Epidermal melanocyte (primary cell): ENCODE measurements around the gene ZBTB25.
A peak's percentile ranks its signal among the peaks of the same experiment; 100 is the strongest.
"Not testable (repeated sequence)": the region's sequence is repeated elsewhere in the genome, so short reads cannot be mapped to it uniquely, and the experiment has no call there.

Experiments used
- DNase-seq: peaks from one replicate; pipeline ENCODE4 v3.0.0; 2011; ENCODE audit warnings: low spot score; ENCODE audit not compliant: insufficient read length

Gene ZBTB25, protein sequence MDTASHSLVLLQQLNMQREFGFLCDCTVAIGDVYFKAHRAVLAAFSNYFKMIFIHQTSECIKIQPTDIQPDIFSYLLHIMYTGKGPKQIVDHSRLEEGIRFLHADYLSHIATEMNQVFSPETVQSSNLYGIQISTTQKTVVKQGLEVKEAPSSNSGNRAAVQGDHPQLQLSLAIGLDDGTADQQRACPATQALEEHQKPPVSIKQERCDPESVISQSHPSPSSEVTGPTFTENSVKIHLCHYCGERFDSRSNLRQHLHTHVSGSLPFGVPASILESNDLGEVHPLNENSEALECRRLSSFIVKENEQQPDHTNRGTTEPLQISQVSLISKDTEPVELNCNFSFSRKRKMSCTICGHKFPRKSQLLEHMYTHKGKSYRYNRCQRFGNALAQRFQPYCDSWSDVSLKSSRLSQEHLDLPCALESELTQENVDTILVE

DNA sequence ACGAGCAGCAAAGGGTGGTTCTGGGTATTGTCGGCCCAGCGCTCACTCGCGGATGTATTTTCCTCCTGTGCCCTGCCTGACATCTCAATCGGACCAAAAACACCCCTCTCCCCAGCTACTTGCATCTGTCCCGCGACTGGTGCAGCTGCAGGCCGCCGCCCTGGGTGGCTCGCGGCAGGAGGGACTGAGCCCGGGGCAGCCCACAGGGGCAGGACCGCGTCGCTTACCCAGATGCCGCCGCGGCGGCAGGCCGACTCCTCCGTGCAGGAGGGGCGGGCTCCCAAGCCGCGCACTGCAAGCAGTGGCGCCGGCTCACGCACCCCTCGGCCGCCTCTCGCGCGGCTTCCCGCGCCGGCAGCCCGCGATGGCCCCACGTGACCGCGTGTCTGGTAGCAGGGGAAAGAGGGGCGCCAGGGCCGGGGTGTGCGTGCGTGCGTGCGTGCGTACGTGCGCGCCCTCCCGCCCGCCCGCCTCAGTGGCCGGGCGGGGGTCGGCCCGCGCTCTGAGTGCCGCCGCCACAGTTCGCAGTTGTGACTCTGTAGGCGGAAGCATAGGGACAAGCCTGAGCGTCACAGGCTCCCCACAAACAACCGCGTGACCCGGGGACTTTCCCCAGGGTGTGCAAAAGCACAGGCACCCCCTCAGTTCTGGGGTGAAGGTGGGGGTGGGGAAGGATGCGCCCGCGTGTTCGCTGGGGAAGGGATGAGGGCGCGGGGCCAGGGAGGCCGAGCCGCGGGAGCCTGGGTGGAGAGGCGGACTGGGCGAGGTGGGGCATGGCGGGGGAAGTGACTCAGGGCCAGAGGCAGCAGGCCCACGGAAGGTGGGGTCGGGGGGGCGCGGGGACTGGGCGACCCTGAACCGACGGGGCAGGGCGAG, at the start of gene ZBTB25:
TSS of gene ZBTB25 (minus strand) at position 405 of the 876 bp plus-strand sequence. CDS start 13,305 bp downstream, outside the sequence.
- peak; percentile 49 for DNase-seq

DNA sequence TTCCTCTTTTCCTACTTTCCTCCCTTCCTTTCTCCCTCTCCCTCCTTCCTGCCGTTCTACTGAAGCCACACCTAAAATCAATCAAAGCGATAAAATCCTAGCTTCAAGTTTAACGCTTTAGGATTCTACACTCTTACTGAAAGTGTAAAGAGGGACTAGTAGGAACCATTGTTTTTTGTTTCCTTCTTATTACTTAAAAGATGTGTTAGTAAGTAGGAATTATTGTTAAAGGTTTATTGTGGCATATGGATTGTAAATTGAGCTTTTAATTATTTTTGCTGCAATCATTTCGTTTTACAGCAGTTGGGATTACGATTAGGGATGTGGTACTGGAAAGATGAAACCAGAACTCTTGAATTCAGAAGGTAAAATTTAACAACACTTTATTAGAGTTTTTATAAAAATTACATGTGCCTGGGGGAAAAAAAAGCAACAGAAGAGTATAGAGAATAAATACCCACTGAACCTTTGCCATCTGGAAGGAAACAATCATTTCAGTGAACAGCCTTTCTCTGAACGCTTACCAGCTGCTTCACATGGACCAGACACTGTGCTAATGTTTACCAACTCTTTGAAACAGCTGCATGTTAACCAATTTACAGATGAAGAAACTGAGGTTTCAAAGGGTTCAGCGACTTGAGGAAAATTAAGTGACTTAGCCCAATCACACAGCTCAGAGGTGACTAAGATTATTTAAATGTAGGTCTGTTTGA, 47.1 kb upstream of the ZBTB25 start:
- no peak for DNase-seq

DNA sequence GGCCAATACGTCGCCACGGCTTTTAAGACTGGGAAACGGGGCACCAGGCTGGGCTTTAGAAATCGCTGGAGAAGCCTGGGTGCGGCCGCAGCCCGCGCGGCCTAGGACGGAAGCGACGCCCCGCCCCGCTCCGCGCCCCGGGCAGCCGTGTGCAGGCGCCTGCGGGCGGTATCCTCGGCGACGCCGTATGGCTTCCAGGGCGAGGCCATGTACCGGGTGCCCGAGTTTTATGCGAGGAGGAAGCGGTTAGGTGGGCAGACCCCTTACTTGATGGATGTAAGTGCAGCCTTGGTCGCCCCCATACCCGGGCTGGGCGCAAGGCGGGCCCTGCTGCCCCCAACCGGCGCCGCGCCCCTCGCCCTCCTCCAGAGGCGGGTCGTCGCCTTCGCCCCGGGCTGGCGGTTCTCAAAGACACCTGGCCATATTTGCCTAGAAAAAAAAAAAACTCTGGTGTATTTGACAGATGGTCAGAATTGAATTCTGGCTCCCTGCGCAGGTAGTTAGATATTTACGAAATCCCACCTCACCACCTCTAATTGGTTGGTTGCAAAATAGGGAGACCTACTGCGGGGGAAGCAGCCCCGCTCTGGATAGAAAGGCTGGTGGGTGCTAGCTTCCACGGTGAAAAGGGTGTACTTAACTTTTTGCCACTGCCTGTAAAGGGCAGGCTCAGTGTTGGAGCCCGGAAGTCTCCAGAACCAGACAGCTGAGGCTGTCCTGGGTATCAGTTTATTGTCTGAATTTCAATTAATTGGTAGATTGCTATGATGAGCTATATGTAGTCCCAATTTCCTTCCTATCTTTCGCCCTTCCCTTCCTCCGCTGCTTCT, 46.4 kb upstream of the ZBTB25 start, which contains the start of gene PPP1R36:
TSS of gene PPP1R36 (plus strand) at position 171 of the 830 bp plus-strand sequence. CDS start at position 208, 37 bp downstream.
- DNase-seq = no peak

DNA sequence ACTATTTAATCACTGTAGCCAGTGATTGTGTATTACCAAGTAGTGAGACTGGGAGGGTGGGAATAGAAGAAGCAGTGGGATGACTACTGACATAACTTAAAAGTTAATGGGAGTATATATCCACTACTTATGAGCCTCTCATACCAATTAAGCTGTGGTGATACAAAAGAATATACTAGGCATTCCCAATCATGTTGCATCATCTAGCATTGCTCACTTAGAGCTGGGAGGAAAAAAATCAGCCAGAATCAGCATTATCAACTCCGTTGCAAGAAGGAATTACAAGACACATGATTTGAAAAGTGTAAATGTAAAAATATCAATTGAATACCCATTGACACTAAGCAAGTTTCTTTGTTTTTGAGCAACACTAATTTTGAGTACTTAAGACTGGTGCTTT, 45.4 kb upstream of the ZBTB25 start:
- DNase-seq = no peak

DNA sequence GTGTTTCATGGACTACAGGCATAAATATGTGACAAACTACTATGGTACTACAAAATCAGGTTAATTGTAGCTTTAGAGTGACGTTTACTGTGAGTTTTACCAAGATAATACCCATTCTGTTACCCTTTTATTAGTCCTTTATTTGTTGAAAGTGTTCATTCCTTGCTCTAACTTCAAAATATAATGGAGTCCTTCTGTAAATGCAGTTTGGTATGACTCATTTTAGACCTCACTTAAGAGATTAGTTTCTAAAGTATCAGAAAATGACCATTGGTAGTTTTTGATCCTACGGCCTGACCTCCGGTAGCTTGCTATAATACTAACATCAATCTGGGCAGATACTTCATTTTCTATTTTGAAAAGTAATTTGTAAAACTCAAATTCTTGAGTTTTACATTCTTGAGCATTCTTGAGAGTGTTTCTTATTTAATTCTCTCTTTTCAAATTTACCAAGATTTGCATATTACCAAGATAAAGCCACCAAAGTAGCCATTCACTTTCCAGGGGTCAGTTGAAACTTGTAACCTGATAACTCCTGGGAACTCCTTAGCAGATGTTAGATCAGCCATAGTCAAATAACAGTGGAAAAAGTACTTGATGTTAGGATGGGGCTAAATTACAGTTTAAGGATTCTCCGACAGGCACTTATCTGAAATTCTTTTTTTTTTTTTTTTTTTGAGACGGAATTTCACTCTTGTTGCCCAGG, 41.1 kb upstream of the ZBTB25 start:
- no peak for DNase-seq

DNA sequence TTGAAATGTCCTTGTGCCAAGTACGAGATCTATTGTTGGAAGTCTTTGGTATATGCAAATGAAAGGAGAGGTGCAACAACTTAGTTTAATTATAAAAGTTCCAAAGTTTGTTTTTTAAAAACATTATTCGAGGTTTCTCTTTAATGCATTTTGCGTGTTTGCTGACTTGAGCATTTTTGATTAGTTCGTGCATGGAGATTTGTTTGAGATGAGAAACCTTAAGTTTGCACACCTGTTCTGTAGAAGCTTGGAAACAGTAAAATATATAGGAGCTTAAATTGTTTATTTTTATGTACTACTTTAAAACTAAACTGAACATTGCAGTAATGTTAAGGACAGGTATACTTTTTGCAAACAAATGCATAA, 39.2 kb upstream of the ZBTB25 start:
- no peak for DNase-seq

DNA sequence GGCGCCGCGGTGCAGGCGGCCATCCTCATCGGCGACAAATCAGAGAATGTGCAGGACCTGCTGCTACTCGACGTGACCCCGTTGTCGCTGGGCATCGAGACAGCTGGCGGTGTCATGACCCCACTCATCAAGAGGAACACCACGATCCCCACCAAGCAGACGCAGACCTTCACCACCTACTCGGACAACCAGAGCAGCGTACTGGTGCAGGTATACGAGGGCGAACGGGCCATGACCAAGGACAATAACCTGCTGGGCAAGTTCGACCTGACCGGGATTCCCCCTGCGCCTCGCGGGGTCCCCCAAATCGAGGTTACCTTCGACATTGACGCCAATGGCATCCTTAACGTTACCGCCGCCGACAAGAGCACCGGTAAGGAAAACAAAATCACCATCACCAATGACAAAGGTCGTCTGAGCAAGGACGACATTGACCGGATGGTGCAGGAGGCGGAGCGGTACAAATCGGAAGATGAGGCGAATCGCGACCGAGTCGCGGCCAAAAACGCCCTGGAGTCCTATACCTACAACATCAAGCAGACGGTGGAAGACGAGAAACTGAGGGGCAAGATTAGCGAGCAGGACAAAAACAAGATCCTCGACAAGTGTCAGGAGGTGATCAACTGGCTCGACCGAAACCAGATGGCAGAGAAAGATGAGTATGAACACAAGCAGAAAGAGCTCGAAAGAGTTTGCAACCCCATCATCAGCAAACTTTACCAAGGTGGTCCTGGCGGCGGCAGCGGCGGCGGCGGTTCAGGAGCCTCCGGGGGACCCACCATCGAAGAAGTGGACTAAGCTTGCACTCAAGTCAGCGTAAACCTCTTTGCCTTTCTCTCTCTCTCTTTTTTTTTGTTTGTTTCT, 38.6 kb upstream of the ZBTB25 start:
- DNase-seq = no peak

DNA sequence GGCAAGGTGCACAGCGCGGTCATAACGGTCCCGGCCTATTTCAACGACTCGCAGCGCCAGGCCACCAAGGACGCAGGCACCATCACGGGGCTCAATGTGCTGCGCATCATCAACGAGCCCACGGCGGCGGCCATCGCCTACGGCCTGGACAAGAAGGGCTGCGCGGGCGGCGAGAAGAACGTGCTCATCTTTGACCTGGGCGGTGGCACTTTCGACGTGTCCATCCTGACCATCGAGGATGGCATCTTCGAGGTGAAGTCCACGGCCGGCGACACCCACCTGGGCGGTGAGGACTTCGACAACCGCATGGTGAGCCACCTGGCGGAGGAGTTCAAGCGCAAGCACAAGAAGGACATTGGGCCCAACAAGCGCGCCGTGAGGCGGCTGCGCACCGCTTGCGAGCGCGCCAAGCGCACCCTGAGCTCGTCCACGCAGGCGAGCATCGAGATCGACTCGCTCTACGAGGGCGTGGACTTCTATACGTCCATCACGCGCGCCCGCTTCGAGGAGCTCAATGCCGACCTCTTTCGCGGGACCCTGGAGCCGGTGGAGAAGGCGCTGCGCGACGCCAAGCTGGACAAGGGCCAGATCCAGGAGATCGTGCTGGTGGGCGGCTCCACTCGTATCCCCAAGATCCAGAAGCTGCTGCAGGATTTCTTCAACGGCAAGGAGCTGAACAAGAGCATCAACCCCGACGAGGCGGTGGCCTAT, 37.8 kb upstream of the ZBTB25 start:
- no peak for DNase-seq

DNA sequence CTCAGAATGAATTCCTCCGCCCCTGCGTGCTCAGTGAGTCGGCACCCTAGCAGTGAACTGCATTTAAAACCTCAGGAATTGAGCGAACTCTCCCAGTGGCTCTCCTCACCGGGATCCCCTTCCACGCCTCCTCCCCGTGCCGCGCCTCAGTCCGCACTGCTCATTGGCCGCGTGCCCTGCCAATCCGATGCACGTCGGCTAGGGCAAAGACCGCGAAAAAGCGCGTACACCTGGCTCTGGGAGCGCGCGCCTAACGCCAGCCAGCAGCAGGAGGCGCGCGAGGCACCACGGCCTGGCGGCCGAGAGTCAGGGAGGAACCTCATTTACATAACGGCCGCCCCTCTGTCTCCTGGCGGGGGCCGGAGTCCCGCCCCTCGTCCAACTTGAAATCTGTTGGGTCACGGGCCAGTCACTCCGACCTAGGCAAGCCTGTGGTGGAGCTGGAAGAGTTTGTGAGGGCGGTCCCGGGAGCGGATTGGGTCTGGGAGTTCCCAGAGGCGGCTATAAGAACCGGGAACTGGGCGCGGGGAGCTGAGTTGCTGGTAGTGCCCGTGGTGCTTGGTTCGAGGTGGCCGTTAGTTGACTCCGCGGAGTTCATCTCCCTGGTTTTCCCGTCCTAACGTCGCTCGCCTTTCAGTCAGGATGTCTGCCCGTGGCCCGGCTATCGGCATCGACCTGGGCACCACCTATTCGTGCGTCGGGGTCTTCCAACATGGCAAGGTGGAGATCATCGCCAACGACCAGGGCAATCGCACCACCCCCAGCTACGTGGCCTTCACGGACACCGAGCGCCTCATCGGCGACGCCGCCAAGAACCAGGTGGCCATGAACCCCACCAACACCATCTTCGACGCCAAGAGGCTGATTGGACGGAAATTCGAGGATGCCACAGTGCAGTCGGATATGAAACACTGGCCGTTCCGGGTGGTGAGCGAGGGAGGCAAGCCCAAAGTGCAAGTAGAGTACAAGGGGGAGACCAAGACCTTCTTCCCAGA, 36.9 kb upstream of the ZBTB25 start, which contains the start of gene HSPA2:
TSS of gene HSPA2 (plus strand) at position 534 of the 995 bp plus-strand sequence. CDS start at position 643, 109 bp downstream.
- peak; percentile 96 for DNase-seq

DNA sequence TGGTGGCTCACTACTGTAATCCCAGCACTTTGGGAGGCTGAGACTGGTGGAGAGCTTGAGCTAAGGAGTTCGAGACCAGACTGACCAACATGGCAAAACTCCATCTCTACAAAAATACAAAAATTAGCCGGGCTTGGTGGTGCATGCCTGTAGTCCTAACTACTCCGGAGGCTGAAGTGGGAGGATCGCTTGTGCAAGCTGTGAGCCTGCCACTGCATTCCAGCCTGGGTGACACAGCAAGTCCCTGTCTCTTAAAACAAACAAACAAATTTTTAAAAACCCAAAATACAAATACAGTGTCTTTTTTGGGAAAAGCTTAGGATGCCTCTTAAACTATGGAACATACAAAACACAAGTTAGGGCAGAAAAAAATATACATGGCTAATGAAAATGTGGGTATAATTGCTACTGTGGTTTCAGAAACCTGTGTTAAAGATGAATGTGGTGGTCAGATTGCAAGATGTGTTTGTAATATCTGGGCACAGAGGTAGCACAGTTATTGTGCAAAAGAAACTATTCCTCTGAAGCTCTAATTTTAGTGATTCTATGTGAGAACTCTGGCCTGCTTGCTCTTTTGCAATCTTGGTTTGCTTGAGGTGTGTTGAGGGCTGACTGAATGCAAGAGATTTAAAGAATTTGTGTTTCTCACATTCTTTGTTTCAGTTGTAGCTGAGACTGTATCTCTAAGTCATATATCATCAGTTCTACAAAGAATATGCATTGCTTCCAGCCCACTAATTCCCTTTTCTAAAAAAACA, 33.0 kb upstream of the ZBTB25 start:
- no peak for DNase-seq

DNA sequence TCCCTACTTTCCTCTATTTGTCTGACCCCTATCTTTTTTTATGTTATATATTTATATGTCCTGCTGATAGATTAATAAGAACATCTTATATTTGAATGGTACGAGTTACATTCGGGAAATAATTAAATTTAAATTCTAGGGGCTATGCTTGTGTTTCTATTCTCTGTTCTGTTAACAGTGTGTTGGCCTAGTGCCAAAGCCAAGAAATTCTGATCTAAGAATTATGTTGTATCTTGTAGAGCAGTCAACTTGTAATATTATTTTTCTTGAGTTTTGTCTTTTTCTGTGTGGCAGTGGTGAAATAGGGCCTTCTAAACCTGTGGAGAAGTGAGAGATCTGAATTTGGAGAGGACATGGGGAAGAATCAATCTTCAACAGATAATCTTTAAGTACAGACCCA, 27.9 kb upstream of the ZBTB25 start:
- no peak for DNase-seq

DNA sequence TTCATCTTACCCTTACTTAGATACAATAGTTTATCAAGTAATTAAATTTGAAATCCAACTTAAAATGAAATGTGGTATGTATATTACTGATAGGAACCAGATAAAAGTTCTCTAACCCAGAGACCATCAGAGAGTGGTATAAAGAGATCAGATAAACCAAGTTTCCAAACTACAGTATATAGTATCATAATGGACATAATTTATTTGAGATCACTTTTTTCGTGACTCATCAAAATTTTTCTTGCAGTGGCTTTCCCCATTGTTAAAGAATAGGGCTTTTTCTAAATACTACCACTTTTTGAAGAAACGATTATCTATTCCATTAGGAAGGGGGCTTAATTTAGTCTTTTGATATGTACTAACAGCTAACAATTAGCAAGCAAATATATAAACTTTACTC, 21.7 kb upstream of the ZBTB25 start:
- no peak for DNase-seq

DNA sequence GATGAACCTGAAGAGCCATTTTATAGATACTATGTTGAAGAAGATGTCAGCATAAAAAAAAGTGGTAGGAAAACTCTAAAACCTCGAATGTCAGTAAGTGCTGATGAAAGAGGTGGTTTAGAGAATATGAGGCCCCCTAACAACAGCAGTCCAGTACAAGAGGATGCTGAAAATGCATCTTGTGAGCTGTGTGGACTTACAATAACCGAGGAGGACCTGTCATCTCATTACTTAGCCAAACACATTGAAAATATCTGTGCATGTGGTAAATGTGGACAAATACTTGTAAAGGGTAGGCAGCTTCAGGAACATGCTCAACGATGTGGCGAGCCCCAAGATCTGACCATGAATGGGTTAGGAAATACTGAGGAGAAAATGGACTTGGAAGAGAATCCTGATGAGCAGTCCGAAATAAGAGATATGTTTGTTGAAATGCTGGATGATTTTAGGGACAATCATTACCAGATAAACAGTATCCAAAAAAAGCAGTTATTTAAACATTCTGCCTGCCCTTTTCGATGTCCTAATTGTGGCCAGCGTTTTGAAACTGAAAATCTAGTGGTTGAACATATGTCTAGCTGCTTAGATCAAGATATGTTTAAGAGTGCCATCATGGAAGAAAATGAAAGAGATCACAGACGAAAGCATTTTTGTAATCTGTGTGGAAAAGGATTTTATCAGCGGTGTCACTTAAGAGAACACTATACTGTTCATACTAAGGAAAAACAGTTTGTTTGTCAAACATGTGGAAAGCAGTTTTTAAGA, 19.1 kb upstream of the ZBTB25 start:
- no peak for DNase-seq

DNA sequence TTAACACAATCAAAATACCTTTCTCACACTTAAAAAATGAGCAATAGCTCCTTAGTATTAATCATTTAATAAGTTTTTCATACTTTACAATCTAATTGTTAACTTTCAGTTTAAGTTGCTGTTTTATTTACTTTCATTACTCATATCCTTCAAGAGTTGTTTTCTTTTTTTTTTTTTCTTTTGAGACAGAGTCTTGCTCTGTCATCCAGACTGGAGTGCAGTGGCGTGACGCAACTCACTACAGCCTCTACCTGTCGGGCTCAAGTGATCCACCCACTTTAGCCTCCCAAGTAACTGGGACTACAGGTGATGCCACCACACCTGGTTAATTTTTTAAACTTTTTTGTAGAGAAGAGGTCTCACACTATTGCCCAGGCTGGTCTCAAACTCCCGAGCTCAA, 17.1 kb upstream of the ZBTB25 start:
- no peak for DNase-seq

DNA sequence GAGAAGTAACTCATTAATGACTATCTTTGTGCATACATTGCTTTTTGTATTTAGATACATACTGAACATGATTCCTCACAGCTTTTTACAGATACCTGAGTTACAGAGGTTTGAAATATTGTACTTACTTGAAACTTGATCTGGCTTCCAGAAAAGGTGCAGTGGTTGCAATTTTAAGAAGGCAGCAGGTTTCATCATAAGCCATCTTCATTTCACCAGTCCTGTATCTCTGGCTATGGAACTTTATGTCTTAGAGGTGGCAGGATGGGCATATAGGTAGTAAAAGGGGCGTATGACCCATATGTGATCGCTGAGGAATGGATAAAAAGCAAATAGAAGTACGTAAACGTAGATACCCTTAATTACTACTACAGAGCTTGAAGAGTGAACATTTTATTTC, 14.6 kb upstream of the ZBTB25 start:
- DNase-seq = no peak

DNA sequence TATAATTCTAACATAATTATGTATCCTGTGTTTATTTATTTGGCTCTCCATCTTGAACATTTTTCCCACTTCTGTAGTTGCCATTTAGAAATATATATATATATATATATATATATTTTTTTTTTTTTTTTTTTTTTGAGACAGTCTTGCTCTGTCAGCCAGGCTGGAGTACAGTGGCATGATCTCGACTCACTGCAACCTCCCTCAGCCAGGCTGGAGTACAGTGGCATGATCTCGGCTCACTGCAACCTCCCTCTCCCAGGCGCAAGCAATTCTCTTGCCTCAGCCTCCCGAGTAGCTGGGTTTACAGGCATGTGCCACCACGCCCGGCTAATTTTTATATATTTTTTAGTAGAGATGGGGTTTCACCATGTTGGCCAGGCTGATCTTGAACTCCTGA, 14.0 kb upstream of the ZBTB25 start:
- not testable (repeated sequence) for DNase-seq
